ENCODE results near the gene WWOX. TPM values are rescaled to one million over a fixed set of nuclear protein-coding genes. Genes with fewer than 3 reads are reported as not detected.

Gene WWOX
- total RNA-seq, 6 experiments from 2014 or later: 13.0 to 24.3 (median 16.5) TPM

DNA sequence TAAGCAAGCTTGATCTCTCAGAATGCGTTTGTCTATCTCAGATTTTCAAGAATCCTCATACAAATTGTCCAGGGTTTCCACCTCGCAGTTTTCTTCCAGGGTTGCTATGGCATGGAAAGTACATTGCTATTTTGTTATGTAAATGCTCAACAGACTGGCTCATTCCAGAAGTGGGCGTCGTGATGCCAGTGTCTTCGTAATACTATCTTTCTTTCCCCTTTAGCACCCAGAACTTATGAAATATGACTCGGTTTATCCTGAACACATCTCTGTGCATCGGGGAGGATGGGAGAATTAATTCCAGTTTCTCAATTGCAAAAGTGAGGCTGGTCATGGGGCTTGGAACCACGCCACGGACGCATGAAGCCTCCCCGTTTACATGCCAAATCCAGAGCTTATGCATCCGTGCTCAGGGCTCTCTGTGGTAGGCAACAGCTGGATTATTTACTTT, 405.0 kb downstream of the WWOX start:
- ATAC-seq: no peak
- Histone ChIP-seq H3K36me3 (no peaks in the 10 kb centered on the region), H3K9me3 (no peaks in the 10 kb centered on the region), H3K27ac (no peak overlapping the region), H3K27me3 (no peaks in the 10 kb centered on the region), H3K4me1 (peaks cover 0 to 12% (median 2%) of the 10 kb centered on the region in 4 donors), H3K4me3 (no peak overlapping the region)
- WGBS (ENCODE audit: insufficient coverage, low coverage, low lambda C conversion rate, missing lambda C conversion rate): 40% methylated on average over 12 of the region's 12 CpGs
- DNase-seq: no peak
- intact Hi-C loops (cut with DNase I): loop anchor here (10.0 kb wide), 1 partner anchor 260 kb away; no protein-coding TSS in a partner anchor
- TF ChIP-seq POLR2A (IDR thresholded peaks at IDR 0.05): no peak
- TF ChIP-seq, protein P1, sequence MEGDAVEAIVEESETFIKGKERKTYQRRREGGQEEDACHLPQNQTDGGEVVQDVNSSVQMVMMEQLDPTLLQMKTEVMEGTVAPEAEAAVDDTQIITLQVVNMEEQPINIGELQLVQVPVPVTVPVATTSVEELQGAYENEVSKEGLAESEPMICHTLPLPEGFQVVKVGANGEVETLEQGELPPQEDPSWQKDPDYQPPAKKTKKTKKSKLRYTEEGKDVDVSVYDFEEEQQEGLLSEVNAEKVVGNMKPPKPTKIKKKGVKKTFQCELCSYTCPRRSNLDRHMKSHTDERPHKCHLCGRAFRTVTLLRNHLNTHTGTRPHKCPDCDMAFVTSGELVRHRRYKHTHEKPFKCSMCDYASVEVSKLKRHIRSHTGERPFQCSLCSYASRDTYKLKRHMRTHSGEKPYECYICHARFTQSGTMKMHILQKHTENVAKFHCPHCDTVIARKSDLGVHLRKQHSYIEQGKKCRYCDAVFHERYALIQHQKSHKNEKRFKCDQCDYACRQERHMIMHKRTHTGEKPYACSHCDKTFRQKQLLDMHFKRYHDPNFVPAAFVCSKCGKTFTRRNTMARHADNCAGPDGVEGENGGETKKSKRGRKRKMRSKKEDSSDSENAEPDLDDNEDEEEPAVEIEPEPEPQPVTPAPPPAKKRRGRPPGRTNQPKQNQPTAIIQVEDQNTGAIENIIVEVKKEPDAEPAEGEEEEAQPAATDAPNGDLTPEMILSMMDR (IDR thresholded peaks at IDR 0.05): no peak

- Histone ChIP-seq H3K4me3 (peak overlapping the region in 1 of 3 donors; percentile 57), H3K27me3 (no peaks in the 10 kb centered on the region), H3K9me3 (no peaks in the 10 kb centered on the region), H3K4me1 (peaks cover 0 to 12% (median 2%) of the 10 kb centered on the region in 4 donors), H3K27ac (peak overlapping the region; percentile 58 to 90 (median 80)), H3K36me3 (no peaks in the 10 kb centered on the region)
- DNase-seq: no peak
- TF ChIP-seq, protein P1 (IDR thresholded peaks at IDR 0.05): no peak
- TF ChIP-seq POLR2A (IDR thresholded peaks at IDR 0.05): no peak
- intact Hi-C loops (cut with DNase I): loop anchor here (10.0 kb wide), 1 partner anchor 260 kb away; no protein-coding TSS in a partner anchor
- ATAC-seq: no peak
- 55% methylated on average over 6 of the region's 6 CpGs for WGBS (ENCODE audit: insufficient coverage, low coverage, low lambda C conversion rate, missing lambda C conversion rate)
Observed at GRCh38 chr16:78505036-78505435, 405.6 kb downstream of the WWOX start.

DNA sequence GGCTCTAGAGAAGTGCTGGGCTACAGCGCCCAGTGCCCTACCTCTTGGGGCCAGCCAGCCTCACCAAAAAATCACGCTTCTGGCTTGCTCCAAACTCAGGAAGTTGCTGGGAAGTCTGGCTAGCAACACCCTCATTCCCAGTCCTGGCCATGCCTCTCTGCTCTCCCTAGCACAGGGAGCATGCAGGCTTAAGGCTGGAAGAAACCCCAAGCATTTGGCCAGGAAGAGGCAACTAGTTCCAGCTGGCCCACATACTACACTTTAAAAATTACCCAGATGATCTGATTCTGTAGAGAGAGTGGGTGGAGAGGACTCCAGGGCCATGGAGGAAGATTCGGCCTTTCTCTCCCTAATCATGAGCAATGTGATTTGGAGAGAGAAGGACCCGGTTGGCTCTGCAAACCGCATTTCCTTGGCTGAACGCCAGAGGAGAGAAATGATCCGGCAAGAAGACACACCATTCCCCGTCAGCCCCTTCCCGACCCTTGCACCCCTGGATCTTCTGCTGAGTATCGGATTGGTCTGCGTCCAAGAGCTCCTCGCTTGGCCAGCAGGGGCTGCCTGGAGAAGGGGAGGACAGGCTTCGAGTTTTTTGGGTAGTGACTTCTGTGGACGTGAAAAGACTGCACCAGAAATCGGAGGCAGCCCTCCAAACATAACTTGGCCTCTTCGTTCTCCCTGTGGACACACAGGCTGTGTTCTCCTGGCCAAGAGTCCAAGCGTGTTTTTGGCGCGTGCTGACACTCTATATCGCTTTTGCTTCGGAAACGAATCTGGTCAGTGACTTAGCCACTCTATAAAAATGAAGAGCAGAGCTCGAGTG, 406.3 kb downstream of the WWOX start:
- H3K4me1 ChIP-seq: peaks cover 0 to 12% (median 2%) of the 10 kb centered on the region in 4 donors

DNA sequence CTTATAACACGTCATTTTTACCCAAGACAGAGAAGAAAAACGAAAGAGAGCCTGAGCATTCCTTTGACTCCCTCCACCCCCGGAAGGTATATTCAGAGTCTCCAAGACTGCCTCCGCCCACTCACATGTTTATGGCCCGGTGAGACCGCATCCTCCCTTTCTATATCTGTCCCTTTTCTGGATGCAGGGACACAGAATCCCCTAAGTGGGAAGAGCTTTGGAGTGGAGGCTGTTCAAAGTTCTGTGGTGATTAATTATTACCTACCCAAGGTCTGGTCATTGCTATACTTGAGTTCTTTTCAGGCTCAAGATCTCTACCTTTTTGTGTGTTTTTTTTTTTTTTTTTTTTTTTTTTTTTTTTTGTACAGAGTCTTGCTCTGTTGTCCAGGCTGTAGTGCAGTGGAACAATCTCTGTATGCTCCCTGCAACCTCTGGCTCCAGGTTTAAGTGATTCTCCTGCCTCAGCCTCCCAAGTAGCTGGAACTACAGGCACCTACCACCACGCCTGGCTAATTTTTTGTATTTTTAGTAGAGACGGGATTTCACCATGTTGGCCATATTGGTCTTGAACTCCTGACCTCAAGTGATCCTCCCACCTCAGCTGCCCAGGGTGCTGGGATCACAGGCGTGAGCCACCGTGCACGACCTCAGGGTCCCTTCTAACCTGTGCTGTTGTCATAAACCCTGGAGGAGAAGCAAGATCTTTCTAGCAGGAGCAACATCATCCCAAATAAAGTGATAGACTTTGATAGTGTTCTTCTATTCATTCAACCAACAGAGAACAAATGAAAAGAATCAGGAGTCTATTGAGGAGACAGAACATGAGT, 407.1 kb downstream of the WWOX start:
- Histone ChIP-seq H3K27me3 (no peaks in the 10 kb centered on the region), H3K27ac (peak overlapping the region; percentile 58 to 90 (median 80)), H3K9me3 (no peaks in the 10 kb centered on the region), H3K4me3 (peak overlapping the region; percentile 19 to 57 (median 42)), H3K4me1 (peaks cover 0 to 12% (median 2%) of the 10 kb centered on the region in 4 donors), H3K36me3 (no peaks in the 10 kb centered on the region)
- intact Hi-C loops (cut with DNase I): loop anchor here (10.0 kb wide), 1 partner anchor 258 kb away; no protein-coding TSS in a partner anchor
- ATAC-seq (peak; percentile 47 to 69 (median 55)), DNase-seq (no peak)
- 21% methylated on average over 11 of the region's 11 CpGs for WGBS (ENCODE audit: insufficient coverage, low coverage, low lambda C conversion rate, missing lambda C conversion rate)
- no peak for TF ChIP-seq POLR2A (IDR thresholded peaks at IDR 0.05)

More for the DNA sequence above, 406.3 kb downstream of the WWOX start:
- Histone ChIP-seq H3K9me3 (no peaks in the 10 kb centered on the region), H3K27me3 (no peaks in the 10 kb centered on the region), H3K36me3 (no peaks in the 10 kb centered on the region), H3K4me3 (peak overlapping the region; percentile 19 to 57 (median 42)), H3K27ac (peak overlapping the region; percentile 58 to 90 (median 80))
- DNase-seq (peak; percentile 56 to 85 (median 71)), ATAC-seq (peak; percentile 69 to 88 (median 76))
- WGBS (ENCODE audit: insufficient coverage, low coverage, low lambda C conversion rate, missing lambda C conversion rate): 32% methylated on average over 14 of the region's 23 CpGs
- no peak for TF ChIP-seq POLR2A (IDR thresholded peaks at IDR 0.05)
- TF ChIP-seq, protein P1 (IDR thresholded peaks at IDR 0.05): peak; percentile 24 to 34 (median 34)
- intact Hi-C loops (cut with DNase I): loop anchor here (10.0 kb wide), 1 partner anchor 259 kb away; no protein-coding TSS in a partner anchor

Measured in right lobe of liver (tissue), 6 donors.